ENCODE data around the gene OSBPL9.

GRCh38 chr1:51638350-51638749, 21.5 kb downstream of the OSBPL9 start:
- TF ChIP-seq EZH2 (IDR thresholded peaks at IDR 0.05; ENCODE audit: low read length): no peak
- TF ChIP-seq CTCF (optimal IDR thresholded peaks at IDR 0.05 in 1 of 3, IDR thresholded peaks at IDR 0.05 in 1 of 3, conservative IDR thresholded peaks at IDR 0.05 in 1 of 3; ENCODE audit: extremely low read depth in 1 of 3, insufficient read depth in 2 of 3, low read length in 3 of 3): no peak

Data from keratinocyte (primary cell).